IgD-negative memory B cell (primary cell): ENCODE data around the gene ZNRF1. TPM values are rescaled to one million over a fixed set of nuclear protein-coding genes. Genes with fewer than 3 reads are reported as not detected.

Source experiments
- H3K27ac Mint-ChIP-seq, 3 donors: one replicate each; pipeline ENCODE4 v1.8.0; 2020 to 2022; ENCODE audit warnings: mild to moderate bottlenecking in 3 of 3, mixed read lengths in 3 of 3, moderate library complexity in 1 of 3
- H3K27me3 Mint-ChIP-seq: one replicate; pipeline ENCODE4 v1.8.0; 2021; ENCODE audit warnings: mixed read lengths
- H3K36me3 Mint-ChIP-seq: one replicate; pipeline ENCODE4 v1.8.0; 2020; ENCODE audit warnings: mild to moderate bottlenecking, mixed read lengths
- H3K4me1 Mint-ChIP-seq, 3 donors: one replicate each; pipeline ENCODE4 v1.8.0; 2020 to 2022; ENCODE audit warnings: mixed read lengths in 3 of 3, mild to moderate bottlenecking in 1 of 3
- H3K4me3 Mint-ChIP-seq, 4 donors: one replicate each; pipeline ENCODE4 v1.8.0; 2020 to 2022; ENCODE audit warnings: mild to moderate bottlenecking in 4 of 4, mixed read lengths in 4 of 4, moderate library complexity in 3 of 4
- H3K9me3 Mint-ChIP-seq, 3 donors: one replicate each; pipeline ENCODE4 v1.8.0; 2020 to 2021; ENCODE audit warnings: mixed read lengths in 3 of 3, mild to moderate bottlenecking in 1 of 3
- polyA plus RNA-seq: library from polyadenylated mRNA; unstranded; fragments of 300-500 nt; fragmentation: Illumina TruSeq; gene quantifications from one replicate; pipeline ENCODE4 v1.2.3, GENCODE V29; 2021

The ZNRF1 gene
- polyA plus RNA-seq, 1 donor from 2014 or later, result not detected

- peak within 1 kb of the TSS; percentile 76 to 94 (median 93) for H3K27ac Mint-ChIP-seq
- peak within 1 kb of the TSS; percentile 84 to 96 (median 94) for H3K4me3 Mint-ChIP-seq
- peaks cover 7 to 21% (median 7%) of the 10 kb centered on the region in 3 donors for H3K9me3 Mint-ChIP-seq
- peaks cover 14% of the 10 kb centered on the region for H3K36me3 Mint-ChIP-seq
- H3K4me1 Mint-ChIP-seq, result peaks cover 13 to 18% (median 13%) of the 10 kb centered on the region in 3 donors
- peaks cover 1% of the 10 kb centered on the region for H3K27me3 Mint-ChIP-seq
Observed at GRCh38 chr16:75148311-75149195, 149.7 kb downstream of the ZNRF1 start, which contains the start of gene ZFP1. TSS of gene ZFP1 (plus strand) at chr16:75148524. CDS start at chr16:75152952, 4,428 bp downstream.

GRCh38 chr16:75151798-75152197 lies 153.0 kb downstream of the ZNRF1 start:
- H3K9me3 Mint-ChIP-seq, result peaks cover 7 to 21% (median 7%) of the 10 kb centered on the region in 3 donors
- H3K27ac Mint-ChIP-seq, result peak overlapping the region in 1 of 3 donors; percentile 70
- H3K36me3 Mint-ChIP-seq, result peaks cover 23% of the 10 kb centered on the region
- H3K4me1 Mint-ChIP-seq, result peaks cover 13 to 18% (median 13%) of the 10 kb centered on the region in 3 donors
- H3K27me3 Mint-ChIP-seq, result no peaks in the 10 kb centered on the region
- H3K4me3 Mint-ChIP-seq, result peak overlapping the region in 2 of 4 donors; percentile 49 to 76

- Mint-ChIP-seq H3K27me3 (no peaks in the 10 kb centered on the region), H3K4me3 (peak overlapping the region in 2 of 4 donors; percentile 13 to 76), H3K4me1 (peaks cover 10 to 18% (median 12%) of the 10 kb centered on the region in 3 donors), H3K36me3 (peaks cover 25% of the 10 kb centered on the region), H3K9me3 (peaks cover 7 to 21% (median 7%) of the 10 kb centered on the region in 3 donors), H3K27ac (peak overlapping the region in 1 of 3 donors; percentile 70)
Observed at GRCh38 chr16:75152635-75153034, 153.8 kb downstream of the ZNRF1 start.

- Mint-ChIP-seq H3K4me1 (no peaks in the 10 kb centered on the region), H3K36me3 (peaks cover 24% of the 10 kb centered on the region), H3K27ac (no peak overlapping the region), H3K27me3 (no peaks in the 10 kb centered on the region), H3K4me3 (no peak overlapping the region), H3K9me3 (peaks cover 0 to 2% (median 0%) of the 10 kb centered on the region in 3 donors)
Observed at GRCh38 chr16:75160386-75160785, 161.6 kb downstream of the ZNRF1 start.

Other genes with a start within 250 kb of the ZNRF1 start
- 4.0 TPM for gene FA2H, start 224.2 kb upstream of the ZNRF1 start, polyA plus RNA-seq
- gene WDR59, start 13.9 kb upstream of the ZNRF1 start, polyA plus RNA-seq, result 9.2 TPM
- gene LDHD, start 117.8 kb downstream of the ZNRF1 start, polyA plus RNA-seq, result not detected
- gene ZFP1, start 149.5 kb downstream of the ZNRF1 start, polyA plus RNA-seq, result 12.9 TPM
- not detected for gene CTRB2, start 208.1 kb downstream of the ZNRF1 start, polyA plus RNA-seq
- gene CTRB1, start 220.0 kb downstream of the ZNRF1 start, polyA plus RNA-seq, result not detected